GM18505 (cell line): ENCODE measurements around the gene MLEC.

ENCODE experiments used
- ATAC-seq: cut with Tn5 transposase; IDR thresholded peaks from one replicate; pipeline ENCODE4 v1.9.1; 2021; ENCODE audit not compliant: unreplicated experiment
- POLR2A ChIP-seq: IDR thresholded peaks from 4 replicates; pipeline ENCODE4 v1.6.1; 2011; ENCODE audit warnings: borderline replicate concordance; ENCODE audit not compliant: insufficient read depth, insufficient read length; ENCODE audit errors: extremely low read depth

The MLEC gene

GRCh38 chr12:120744922-120745493, 58.1 kb downstream of the MLEC start:
- TF ChIP-seq POLR2A: no peak
- ATAC-seq: no peak

- TF ChIP-seq POLR2A: no peak
- ATAC-seq: no peak
These were observed 61.3 kb downstream of the MLEC start for GRCh38 chr12:120748242-120748641.

DNA sequence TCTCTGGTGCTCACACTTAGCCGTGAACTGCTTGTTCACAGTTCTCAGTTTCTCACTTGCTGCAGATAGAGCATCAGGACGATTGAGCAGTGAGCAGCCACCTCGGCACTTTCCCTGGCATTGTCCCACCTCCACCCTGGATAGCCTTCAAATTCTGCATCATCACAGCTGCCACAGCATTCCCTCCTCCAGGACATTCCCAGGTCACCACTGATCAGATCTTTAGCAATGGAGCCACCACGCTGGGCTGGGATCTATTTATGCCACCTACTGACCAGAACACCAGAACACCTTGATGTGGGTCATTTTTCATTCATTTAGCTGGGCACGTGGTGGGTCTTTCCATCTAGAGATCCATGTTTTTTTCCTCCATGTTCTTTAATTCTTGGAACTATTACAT, 62.3 kb downstream of the MLEC start:
- ATAC-seq: no peak
- no peak for TF ChIP-seq POLR2A

GRCh38 chr12:120750806-120751205, 63.9 kb downstream of the MLEC start:
- no peak for ATAC-seq
- TF ChIP-seq POLR2A: no peak

- ATAC-seq: no peak
- TF ChIP-seq POLR2A: no peak
These were observed 64.4 kb downstream of the MLEC start for GRCh38 chr12:120751389-120751788.
